Stimulated activated naive CD4-positive, alpha-beta T cell (primary cell): ENCODE data around the gene VIPR1.
A peak's percentile ranks its signal among the peaks of the same experiment; 100 is the strongest.

ENCODE experiments used
- DNase-seq, 6 experiments: peaks; one replicate each; lab custom pipeline; 2025; lab: John Stamatoyannopoulos, UW

VIPR1 gene

DNA sequence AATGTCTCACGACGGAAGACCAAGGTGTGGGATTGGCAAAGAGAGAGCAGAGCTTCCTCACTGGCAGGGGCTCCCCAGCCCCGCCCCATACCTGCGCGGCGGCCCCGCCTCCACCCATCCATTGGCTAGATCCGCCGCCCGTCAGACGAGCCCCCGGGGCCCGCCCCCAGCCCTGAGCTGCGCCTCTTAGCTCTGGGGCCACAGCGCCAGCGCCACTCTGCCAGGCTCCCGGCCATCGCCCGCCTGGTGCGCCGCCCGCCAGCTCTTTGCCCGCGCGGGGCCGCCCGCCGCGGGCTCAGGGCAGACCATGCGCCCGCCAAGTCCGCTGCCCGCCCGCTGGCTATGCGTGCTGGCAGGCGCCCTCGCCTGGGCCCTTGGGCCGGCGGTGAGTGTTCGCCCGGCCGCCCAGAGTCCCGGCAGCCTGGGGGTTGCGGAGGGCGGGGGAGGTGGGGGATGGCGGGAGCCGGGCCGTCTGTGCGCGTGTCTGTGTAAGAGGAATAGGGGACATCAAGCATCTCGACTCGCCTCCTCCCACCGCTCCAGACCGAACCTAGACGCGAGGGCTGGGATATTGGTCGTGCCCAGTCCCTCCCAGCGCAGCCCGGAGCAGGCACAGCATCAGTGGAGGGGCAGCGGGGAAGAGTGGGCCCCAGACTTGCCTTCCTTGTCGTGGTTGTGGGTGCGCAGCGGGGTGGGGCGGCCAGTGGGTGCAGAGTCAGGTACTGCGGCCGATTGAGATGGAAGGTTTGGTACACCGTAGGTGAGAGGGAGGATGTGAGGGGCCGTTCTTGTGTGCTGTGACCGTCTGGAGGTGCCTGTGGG lies at the start of gene VIPR1:
VIPR1 (plus strand) TSS at position 215 of the 822 bp plus-strand sequence; CDS start at position 308, 93 bp downstream.
- DNase-seq, result peak; percentile 89 to 95 (median 93)

DNA sequence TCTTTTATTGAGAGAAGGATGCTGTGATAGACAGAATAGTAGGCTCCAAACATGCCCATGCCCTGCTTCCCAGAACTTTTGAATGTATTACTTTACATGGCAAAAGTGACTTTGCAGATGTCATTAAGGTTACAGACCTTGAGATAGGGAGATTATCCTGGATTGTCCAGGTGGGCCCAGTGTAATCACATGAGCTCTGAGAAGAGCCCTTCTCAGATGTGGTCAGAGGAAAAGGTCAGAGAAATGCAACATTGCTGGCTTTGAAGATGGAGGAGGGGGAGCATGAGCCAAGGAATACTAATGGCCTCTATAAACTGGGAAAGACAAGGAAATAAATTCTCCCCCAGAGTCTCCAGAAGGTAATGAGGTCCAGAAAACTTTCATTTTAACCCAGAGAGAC lies 46.2 kb upstream of the VIPR1 start:
- DNase-seq, result no peak

- no peak for DNase-seq
These were observed 43.3 kb upstream of the VIPR1 start for GRCh38 chr3:42459151-42459550.

- DNase-seq, result no peak
These were observed 40.7 kb upstream of the VIPR1 start for GRCh38 chr3:42461762-42462161.

DNA sequence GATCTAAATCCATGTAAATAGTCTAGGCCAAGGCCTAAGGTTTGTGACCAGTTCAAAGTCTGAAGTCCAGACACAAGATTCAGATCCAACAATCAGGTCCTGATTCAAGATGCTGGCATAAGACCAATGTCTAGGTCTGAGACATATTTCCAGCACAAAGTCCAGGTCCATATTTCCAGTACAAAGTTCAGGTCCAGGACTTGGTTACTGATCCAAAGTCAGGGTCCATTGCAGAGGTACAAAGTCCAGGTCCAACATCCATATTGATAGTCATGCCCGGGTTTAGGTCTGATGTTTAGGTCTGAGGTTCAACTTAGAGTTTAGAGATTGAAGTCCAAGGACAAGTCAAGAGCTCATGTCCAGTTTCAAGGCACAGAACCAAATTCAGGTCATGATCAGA lies 39.4 kb upstream of the VIPR1 start:
- DNase-seq, result no peak

- DNase-seq, result no peak
These were observed 34.3 kb upstream of the VIPR1 start for GRCh38 chr3:42468111-42468510.

DNA sequence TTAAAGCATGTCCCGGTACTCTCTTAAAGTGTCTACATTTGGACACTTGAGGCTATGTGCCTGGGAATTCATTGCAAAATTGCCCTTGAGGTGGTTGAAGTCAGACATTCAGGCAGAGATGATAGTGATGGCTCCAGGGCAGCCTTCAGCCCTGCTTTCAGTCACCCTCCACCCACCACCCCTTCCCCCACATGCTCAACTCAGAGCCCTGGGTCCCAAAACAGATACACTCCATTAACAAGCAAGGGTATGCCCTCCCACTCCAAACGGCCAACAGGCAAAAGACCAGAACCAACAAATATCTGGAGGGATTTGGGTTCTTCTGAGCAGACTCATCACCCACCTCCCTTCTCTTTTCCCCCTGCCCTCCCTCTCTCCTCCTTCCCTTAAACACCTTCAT lies 29.9 kb upstream of the VIPR1 start:
- DNase-seq, result no peak

- no peak for DNase-seq
These were observed 29.1 kb upstream of the VIPR1 start for GRCh38 chr3:42473083-42473932.

GRCh38 chr3:42476225-42477125 lies 26.0 kb upstream of the VIPR1 start:
- DNase-seq, result no peak

GRCh38 chr3:42477696-42478095 lies 24.7 kb upstream of the VIPR1 start:
- no peak for DNase-seq

- no peak for DNase-seq
These were observed 23.6 kb upstream of the VIPR1 start for GRCh38 chr3:42478830-42479229.

DNA sequence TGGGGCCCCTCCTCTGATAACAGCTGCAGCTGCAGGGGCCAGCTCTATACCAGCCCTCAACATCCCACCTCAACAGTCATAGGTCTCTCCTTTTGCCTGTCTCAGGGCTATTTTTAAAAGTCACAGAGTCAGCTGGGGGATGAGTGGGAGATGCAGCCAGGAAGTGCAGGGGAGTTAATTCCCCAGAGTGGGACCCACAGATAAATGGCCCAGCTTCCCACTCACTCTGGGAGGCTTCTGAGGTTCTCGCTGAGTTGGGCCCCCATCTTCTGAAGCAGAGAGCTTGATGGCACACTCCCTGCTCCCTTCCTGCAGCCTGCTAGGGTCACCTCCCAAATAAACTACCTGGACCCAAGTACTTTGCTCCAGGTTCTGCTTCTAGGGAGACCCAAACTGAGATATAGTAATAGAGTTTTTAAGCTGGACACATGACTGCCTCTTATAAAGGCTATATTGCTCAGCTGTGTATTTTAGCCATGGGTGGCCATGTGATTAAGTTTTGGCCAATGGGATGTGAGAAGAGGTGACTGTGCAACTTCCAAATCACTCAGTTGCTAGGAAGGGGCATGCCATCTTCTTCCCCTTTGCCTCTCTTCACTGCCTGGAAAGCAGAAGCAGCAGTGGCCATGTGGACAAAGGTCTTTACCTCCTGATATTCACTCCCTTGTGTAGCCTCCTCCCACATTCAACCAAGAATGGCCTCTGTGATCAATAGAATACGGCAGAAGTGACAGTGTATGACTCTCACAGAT lies 15.5 kb upstream of the VIPR1 start:
- DNase-seq, result no peak

DNA sequence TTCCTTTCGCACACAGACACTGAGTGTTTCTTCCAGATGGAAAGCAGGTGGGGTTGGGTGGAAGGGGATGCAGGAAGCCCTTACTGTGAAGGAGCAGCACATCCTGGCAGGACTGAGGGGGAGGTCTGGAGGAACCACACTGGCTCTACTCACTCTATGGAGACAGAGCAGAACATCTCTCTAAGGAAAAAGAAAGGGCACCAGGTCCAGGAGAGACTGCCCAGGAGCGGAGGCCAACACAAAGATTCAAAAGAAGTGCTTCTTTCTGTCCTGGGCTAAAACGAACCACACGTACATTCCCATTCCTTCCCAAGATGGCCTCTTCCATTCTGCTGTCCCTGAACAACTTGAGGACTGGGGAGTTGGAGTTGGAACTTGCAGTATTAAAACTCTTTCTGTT lies 13.8 kb upstream of the VIPR1 start:
- no peak for DNase-seq

GRCh38 chr3:42489116-42489936 lies 13.1 kb upstream of the VIPR1 start:
- DNase-seq, result no peak

DNA sequence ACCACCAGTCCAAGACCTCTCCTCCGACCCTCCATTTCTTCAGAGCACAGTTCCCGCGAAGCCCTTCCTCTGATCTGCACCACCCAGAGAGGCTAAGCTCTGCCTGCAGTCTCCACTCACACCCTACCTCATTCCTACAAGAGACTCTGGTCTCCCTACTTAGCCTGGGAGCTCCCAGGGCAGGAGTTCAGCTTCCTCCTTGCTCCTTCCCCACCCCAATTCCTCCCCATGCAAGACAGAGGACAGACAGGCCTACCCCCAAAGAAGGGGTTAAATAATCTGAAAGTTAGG lies 12.6 kb upstream of the VIPR1 start:
- no peak for DNase-seq

- DNase-seq, result no peak
These were observed 12.2 kb upstream of the VIPR1 start for GRCh38 chr3:42490243-42490642.

GRCh38 chr3:42491881-42492507 lies 10.4 kb upstream of the VIPR1 start:
- DNase-seq, result no peak

GRCh38 chr3:42492508-42493080 lies 9.8 kb upstream of the VIPR1 start:
- DNase-seq, result no peak

- DNase-seq, result no peak
These were observed 9.2 kb upstream of the VIPR1 start for GRCh38 chr3:42493126-42493797.
